ENCODE data around the gene ASMT. TPM values are rescaled to one million over a fixed set of nuclear protein-coding genes. Genes with fewer than 3 reads are reported as not detected.

Gene ASMT
- total RNA-seq, 4 donors from 2014 or later, result 1.1 TPM; not detected in 3

DNA sequence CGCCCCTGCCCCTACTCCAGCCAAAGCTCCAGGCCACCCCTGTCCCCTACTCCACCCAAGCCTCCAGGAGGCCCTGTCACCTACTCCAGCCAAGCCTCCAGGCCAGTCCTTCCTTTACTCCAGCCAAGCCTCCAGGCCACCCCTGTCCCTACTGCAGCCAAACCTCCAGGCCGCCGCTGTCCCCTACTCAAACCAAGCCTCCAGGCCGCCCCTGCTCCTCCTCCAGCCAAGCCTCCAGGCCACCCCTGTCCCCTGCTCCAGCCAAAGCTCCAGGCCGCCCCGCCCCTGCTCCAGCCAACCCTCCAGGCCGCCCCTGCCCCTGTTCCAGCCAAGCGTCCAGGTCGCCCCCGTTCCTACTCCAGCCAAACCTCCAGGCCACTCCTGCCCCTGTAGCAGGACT, 5.1 kb upstream of the ASMT start:
- TF ChIP-seq, protein P1, sequence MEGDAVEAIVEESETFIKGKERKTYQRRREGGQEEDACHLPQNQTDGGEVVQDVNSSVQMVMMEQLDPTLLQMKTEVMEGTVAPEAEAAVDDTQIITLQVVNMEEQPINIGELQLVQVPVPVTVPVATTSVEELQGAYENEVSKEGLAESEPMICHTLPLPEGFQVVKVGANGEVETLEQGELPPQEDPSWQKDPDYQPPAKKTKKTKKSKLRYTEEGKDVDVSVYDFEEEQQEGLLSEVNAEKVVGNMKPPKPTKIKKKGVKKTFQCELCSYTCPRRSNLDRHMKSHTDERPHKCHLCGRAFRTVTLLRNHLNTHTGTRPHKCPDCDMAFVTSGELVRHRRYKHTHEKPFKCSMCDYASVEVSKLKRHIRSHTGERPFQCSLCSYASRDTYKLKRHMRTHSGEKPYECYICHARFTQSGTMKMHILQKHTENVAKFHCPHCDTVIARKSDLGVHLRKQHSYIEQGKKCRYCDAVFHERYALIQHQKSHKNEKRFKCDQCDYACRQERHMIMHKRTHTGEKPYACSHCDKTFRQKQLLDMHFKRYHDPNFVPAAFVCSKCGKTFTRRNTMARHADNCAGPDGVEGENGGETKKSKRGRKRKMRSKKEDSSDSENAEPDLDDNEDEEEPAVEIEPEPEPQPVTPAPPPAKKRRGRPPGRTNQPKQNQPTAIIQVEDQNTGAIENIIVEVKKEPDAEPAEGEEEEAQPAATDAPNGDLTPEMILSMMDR (IDR thresholded peaks at IDR 0.05; ENCODE audit: low read depth), result no peak

DNA sequence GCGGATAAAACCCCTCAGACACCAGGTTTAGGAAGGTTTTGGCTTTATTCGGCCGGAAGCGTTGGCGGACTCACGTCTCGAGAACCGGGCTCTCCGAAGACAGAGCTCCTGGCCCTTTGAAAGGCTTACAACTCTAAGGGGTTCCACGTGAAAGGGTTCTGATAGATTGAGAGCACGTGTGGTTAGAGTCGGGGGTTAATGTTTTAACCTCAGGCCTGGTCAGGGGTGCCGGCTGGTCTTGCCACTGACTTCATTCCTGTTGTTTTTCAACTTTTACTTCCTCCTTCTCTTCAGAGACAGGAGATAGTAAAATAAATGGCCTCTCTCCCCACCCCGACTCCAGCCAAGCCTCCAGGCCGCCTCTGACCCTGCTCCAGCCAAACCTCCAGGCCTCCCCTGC, 4.7 kb upstream of the ASMT start:
- TF ChIP-seq, protein P1 (IDR thresholded peaks at IDR 0.05; ENCODE audit: low read depth), result no peak

DNA sequence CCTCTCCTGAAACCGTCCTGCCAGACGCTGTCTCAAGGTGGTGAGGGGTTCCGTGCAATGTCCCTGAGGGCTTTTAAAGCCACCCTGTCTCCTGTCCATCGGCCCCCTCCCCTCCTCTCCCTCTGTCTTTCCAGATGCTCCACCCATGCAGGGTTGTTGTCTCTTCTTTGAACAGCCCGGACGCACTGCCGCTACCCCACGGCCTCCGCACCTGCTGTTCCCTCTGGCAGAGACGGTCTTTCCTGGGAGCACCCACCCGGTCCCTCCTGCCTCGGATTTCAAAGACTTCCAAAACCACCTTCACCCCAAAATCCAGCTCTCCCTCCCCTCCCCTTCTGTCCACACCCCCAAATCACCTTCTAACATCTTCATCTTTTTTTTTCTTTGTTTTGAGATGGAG, 4.1 kb upstream of the ASMT start:
- TF ChIP-seq, protein P1 (IDR thresholded peaks at IDR 0.05; ENCODE audit: low read depth), result no peak

DNA sequence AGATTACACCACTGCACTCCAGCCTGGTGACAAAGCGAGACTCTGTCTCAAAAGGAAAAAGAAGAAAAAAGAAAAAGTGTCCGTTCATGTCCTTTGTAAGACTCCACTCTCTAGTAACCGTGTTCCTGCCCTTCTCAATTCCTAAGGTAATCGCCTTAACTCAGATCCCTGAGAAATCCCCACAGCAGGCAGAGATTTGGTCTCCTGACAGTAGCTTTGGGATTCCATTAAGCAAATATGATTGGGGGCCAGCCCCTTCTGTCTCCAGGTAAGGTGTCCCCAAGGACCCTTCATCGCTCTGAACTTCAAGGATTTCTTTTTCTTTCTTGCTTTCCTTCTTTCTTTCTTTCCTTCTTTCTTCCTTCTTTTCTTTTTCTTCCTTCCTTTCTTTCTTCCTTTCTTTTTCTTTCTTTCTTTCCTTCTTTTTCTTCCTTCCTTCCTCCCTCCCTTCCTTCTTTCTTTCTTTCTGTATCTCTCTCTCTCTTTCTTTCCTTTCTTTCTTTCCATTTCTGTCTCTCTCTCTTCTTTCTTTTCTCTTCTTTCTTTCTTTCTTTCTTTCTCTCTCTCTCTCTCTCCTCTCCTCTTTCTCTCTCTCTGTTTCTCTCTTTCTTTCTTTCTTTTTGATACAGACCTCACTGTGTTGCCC, 2.1 kb upstream of the ASMT start:
- TF ChIP-seq, protein P1 (IDR thresholded peaks at IDR 0.05; ENCODE audit: low read depth), result no peak

DNA sequence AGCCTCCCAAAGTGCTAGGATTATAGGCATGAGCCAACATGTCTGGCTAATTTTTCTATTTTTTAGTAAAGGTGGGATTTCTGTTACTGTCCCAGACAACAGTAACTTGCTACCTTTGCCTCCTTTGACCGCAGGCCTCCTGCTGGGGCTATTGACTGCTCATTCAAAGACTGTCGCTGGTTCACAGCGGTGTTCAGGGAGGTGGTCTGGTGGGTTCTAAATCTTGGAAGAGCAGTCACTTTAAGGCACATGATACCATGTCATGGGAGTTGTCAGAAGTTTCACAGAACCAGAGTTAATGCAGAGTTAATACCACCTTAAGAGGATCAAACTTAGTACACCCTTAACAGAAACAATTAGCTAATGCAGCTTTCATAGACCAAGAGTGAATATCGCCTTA, 3.8 kb downstream of the ASMT start:
- TF ChIP-seq, protein P1 (IDR thresholded peaks at IDR 0.05; ENCODE audit: low read depth), result no peak

DNA sequence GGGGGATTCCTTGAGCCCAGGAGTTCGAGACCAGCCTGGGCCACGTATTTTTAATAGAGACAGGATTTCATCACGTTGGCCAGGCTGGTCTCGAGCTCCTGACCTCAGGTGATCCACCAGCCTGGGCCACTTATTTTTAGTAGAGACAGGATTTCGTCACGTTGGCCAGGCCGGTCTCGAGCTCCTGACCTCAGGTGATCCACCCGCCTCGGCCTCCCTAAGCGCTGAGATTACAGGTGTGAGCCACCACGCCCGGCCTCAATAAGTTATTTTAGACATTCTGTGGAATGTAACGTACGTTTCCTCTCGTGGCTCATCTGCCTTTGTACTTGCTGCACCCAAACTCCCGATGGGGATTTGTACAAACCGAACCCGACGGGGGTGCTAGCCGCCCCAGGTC, 8.8 kb downstream of the ASMT start:
- TF ChIP-seq, protein P1 (IDR thresholded peaks at IDR 0.05; ENCODE audit: low read depth), result no peak

DNA sequence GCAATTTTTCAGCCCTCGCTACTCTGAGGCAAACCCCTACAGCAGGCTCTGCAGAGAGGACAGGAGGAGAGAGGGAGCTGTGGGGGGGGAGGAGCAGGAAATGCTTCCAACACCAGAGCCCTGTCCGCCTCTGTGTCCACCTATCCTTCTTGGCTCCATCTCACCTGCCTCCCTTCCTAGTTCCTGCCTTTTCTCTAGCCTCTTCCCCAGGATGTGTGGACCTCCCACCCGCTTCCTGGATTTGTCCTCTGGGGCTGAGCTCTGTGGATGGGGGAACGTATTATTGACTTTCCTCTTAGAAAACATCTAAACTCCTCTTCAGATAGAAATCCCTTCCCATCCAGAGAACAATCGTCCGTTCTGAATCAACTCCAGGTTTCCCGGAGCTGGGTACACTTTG, 14.4 kb downstream of the ASMT start:
- TF ChIP-seq, protein P1 (IDR thresholded peaks at IDR 0.05; ENCODE audit: low read depth), result no peak

Measured in subcutaneous adipose tissue (tissue), 4 donors.